HK-2 (cell line): Measurements from ENCODE around the gene HIP1R.
"Not testable (repeated sequence)": the region's sequence is repeated elsewhere in the genome, so short reads cannot be mapped to it uniquely, and the experiment has no call there.

Experiments
- DNase-seq: peaks from one replicate; pipeline ENCODE4 v3.0.0-alpha.2; 2018; ENCODE audit not compliant: unreplicated experiment

Gene HIP1R

DNA sequence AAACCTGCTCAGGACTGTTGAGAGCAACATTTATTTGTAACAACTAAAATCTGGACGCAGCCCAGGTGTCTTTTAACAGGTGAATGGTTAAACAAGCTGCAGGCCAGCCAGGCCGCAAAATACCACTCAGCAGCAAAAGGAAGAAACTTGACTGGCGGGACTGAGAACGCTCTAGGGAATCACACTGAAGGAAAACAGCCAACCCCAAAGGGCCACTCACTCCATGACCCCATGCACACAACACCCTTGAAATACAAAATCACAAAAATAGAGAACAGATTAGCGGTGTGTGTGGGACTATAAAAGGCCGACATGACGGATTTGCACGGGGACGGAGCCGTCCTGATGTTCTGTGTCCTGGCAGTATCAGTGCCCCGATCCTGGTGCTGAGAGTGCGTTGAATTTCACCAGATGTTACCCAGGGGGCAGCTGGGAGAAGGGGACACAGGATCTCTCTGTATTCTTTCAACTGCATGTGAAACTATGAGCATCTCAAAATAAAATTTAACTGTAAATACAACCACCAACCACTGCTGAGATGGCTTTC, 37.6 kb downstream of the HIP1R start:
- DNase-seq, result no peak

DNA sequence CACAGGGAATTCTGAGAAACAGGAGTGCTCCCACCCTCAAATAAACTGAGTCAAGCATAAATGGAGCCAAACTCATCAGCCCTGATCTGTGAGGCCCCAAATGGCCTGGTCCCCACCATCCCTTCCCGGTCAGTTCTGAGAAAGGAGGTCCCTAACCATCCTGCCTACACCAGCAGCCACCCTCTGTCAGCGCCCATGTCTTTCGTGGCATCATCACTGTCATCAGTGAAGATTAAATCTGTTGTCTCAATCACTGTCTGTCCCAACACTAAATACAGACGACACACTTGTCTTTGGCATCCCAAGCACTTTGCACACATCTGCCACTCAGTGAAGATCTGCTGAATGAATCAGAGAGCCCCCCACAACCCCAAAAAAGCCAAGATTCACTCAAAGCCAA, 38.3 kb downstream of the HIP1R start:
- DNase-seq, result no peak

DNA sequence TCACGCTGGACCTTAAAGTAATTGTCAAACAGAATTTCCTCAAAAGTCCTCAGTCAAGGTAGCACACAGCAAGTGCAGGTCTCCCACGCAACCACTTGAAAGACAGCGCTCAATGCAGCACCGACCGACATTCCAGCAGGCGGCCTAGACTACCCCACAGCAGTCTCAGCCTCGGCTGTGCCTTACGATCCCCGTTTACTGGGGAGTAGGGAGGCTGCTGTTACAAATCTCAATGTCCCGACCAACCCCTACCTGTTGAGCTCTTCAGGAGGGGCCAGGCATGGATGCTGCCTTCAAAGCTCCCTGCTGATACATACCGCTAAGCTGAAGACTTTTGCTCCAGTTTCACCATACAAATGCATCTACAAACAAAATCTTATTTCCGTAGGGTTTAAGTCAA, 38.8 kb downstream of the HIP1R start:
- DNase-seq, result no peak

DNA sequence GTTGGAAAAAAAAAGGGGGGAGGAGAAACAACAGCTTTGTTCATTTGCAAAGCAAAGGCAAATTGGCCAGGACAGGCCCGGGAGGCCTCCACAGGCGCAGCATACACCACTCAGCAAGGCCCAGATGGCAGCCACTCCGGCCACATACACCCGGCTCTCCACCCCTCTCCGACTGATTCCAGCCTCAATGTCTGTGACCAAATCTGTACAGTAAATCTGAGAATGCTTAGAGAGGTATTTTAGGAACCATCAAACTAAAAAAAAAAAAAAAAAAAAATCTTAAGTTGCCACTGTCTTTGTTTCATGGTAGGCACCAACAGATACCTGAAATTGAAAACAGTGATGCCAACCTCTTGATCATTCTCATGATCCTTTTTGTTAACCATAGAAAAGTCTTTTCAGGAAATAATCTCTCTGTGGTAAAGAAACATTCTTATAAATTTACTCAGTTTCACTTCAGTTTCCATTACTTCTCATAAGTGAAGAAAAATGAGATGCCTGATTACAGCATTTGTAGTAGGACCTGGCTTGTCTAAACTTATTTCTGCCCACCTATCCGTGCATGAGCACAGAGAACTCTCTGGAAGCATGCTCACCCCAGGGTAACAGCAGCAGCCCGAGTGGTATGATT, 40.4 kb downstream of the HIP1R start:
- DNase-seq, result no peak

DNA sequence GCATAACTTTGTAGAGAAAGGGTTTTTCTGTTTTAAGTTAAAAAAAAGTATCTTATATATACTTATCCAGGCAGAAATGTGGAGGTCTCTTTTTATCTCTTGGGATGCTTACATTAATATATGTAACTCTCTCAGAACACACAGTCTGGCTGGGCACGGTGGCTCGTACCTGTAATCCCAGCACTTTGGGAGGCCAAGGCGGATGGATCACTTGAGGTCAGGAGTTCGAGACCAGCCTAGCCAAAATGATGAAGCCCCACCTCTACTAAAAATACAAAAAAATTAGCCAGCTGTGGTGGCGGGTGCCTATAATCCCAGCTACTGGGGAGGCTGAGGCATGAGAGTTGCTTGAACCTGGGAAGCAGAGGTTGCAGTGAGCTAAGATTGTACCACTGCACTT, 41.0 kb downstream of the HIP1R start:
- DNase-seq, result not testable (repeated sequence)

DNA sequence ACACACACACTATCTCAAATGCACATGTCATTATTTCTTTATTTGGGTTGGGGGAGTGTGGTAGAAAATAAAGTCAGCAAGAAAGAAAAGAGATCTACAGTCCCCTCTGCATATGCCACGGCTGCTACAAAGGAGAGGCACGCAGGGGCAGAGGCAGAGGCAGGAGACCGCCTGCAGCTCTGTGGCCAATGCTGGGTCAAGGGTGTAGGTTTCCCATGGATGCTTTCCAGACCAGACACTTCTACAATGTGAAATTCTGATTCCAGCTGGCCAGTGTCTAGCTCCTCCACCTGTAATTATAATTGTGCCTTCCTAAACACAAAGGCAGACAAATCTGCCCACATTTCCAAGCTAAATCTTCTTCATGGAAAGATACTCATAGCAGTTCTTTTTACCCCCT, 41.5 kb downstream of the HIP1R start:
- DNase-seq, result no peak

DNA sequence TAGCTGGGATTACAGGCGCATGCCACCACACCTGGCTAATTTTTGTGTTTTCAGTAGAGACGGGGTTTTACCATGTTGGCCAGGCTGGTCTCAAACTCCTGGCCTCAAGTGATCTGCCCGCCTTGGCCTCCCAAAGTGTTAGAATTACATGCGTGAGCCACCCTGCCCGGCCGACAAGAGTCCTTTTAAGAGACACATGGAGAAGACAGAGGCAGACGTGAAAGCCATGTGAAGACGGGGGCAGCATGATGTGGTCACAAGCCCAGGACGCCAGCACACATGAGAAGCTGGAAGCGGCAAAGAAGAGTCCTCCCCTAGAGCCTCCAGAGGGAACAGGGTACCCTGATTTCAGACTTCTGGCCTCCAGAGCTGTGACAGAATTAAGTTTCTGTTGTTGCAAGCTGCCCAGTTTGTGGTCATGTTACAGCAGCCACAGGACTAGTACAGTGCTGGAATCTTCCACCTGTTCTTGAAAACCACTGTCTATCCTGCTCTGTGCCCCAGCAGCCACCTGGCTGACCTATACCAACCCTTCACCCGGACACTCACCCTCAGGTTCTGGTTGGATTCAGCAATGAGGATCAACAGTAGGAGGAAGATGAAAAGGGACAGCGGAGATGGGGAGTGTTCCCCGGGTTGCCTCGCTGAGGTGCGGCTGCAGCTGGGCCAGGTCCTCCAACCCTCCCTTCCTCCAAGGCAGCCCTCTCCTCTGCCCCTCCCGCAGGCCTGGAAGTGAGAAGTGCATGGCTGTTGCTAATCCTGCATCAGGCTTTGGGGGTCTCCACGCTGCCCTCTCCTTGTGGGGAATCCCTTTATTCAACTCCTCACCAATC, 43.7 kb downstream of the HIP1R start:
- no peak for DNase-seq

DNA sequence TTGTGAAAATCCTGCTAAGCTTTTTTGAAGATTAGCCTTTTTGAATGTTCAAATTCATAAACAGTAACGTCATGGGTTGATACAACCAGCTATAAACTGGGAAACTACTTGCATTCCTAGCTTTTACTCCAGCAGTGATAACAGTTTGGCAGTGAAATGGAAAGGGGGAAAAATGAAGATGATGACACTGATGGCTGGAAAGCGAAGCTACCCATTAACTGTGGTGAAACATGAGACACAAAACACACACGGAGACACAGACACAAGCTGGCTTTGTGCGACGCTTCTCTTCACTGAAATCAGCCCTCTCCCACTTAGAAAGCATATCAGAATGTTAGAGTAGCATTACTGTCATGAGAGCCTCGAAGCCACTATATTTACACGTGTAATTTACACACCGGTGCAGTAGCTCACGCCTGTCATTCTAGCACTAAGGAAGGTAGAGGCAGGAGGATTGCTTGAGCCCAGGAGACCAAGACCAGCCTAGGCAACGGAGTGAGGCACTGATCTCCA, 45.0 kb downstream of the HIP1R start:
- no peak for DNase-seq

DNA sequence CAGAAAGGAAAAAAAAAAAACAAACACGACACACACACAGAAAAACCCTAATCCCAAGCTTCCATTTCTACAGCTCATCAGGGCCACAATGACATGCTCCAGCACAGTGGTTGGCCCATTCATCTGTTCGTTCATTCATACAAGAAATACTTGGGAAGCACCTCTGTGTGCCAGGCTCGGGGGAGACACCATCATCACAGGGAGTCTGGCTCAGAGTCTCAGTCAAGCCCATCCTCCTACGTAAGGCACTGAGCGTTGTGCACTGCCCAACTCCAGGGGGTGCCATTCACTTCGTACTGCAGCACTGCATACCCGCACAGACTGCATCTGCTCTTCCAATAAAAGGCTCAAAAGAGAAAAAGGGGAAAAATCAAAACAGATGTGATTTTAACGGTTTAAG, 45.4 kb downstream of the HIP1R start:
- DNase-seq, result no peak

DNA sequence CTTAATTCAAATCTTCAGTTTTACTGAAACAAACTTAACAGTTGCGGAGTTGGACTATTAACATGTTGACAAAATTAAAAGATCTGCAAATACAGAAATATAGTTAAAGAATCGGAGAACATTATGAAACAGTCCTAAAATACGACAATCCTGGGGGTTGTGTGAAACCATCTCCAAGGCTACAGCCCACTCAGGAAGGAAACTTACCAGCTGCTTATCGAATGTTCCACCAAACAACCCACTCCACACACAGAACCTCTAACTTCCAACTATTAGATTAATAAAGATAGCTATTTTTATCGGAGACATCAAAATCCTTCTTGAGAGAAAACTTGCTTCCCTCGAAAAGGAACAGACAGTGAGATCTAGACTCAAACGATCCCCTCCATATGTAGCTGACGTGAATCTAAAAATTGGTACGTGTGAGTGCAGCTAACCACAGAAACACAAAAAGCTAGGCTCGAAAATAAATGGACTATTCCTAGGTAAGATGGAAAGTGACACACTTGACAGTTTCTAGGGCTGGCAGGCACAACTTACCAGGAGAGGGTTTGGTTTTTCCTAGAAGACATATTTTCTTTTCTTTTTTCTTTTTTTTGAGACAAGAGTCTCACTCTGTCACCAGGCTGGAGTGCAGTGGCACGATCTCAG, 47.8 kb downstream of the HIP1R start:
- DNase-seq, result no peak

DNA sequence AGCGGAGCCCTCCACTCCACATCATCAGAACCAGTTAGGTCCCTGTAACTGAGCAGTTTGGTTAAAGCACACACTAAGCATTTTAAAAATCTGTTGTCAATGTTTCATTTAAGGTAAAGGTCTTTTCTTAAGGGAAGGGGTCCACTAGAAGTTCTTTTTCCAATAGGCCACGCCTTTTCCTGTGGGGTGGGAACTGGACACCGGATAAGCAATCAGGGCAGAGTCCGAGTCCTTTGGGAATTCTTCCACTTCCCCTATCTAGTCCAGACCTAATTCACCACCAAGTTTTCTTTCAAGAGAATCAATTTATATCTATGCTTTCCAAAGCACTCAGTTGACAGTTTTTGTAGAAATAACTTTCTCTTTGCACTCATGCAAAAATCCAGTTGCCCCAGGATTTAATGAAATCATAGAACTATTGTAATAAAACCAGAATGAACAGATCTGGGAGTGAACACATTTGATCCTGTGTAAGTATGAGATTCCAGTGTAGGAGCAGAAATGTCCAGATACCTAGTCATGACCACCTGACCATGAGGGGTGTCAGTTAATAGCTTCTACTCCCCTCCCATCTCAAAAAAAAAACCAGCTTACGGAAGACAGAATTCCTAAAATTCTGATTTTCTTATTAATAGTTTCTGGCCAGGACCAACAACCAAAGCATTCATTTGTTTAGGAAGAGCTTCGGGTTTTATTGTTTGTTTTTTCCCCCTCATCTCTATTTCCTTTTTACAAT, 49.0 kb downstream of the HIP1R start:
- DNase-seq, result no peak

DNA sequence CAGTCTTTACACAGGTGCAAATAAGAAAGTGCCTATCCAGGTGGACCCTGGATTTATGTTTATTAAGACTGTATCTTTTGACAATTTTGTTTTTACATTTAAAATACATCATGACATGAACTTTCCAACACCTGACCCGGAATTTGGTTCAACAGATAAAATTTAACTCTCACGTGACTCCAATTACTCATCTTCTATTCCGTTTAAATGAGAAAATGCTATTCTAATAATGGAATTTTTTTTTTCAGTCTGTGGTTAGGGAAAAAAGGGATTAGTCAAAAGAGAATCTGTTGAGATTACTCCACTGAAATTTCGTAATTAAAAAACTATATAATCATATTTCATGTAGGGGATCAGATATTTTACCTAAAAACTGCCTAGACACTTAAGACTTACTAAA, 49.6 kb downstream of the HIP1R start:
- DNase-seq, result no peak

DNA sequence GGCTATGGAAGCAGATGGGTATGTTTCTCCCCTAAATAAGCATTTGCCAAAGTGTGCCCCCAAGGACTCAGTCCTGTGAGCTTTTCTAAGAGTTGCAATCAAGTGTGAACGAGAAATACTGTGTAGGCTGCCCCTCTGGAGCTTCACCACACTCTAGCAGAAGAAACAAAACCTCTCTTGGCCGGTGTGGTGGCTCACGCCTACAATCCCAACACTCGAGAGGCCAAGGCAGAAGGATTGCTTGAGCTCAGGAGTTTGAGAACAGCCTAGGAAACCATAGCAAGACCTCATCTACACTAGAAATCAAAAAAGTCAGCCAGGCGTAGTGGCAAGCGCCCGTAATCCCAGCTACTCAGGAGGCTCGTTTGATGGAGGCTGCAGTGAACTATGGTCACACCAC, 50.9 kb downstream of the HIP1R start:
- DNase-seq, result no peak

DNA sequence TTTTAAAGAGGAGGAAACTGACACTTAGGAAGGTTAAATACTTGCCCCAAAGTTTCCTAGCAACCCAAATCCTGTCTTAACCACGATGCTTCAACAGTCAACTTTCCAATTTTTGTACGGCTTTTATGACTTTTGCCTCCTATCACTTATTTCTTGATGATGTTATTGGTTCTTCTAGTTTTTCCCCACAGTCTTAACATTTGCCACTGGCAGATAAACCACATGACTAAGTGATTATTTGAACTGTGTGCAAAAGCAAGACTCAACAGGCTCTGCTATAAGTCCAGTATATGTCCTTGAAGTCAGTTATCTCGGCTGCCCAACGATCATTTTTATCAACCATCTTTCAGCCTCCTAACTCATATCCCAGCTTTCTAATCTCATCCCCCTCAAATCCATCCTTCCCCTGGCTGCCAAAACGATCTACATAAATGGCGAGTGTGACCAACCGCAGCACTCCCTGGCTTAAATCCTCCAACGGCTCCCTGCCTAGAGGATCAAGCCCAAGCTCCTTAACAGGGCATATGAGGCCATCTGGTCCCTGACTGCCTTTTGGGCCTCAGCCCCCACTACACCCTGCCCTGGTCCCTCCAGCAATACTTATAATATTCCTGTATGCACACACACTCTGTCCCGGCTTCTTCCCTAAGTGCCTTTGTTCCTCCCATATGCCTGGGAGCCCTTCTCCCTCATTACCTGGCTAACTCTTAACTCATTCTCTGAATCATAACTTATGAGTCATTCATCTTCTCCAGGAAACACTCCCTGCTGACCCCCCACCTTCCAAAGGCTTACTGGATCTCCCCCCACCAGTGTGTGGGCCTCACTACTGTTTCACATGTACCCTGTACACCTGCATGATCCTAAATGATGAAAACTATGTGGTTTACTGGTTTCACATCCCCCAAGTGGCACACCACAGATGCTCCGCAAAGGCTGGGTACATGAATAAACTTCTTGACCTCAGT, 51.9 kb downstream of the HIP1R start:
- DNase-seq, result peak; percentile 59

DNA sequence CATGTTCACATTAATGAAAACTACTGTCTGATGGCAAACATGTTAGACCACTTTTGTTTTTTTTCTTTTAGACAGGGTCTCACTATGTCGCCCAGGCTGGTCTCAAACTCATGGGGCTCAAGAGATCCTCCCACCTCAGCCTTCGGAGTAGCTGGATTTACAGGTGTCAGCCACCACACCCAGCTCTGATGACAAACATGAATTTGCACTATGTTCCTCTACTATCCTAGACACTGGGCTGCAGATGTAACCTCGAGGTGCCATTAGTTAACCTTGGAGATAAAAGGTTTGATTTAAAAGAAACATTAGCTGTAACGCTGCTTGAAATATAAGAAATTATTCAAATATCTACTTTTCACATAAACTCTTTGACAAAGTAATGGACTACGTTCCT, 52.6 kb downstream of the HIP1R start:
- DNase-seq, result no peak

DNA sequence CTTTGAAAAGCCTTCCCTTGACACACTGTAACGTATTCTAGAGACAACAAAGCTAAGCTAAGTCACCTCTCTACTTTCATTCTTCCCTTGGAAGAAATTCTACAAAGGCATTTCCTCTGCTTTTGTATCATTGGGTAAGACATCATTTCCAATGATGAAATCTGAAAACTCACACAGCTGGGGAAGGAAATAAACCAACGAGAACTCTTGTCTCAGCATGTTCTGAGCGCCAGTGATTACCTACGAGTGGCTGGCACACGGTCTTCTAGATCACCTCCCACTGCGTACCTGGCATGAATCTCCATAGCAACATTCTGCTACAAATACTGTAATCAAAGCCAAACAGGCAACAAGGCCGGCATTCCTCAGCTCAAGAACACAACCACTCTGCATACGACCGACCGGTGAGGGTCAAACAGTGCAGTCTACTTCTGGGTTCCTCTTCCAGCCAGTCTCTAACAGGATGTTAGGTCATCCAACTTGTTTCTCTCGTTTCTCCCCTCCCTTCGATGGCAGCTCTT, 53.0 kb downstream of the HIP1R start:
- peak; percentile 57 for DNase-seq

DNA sequence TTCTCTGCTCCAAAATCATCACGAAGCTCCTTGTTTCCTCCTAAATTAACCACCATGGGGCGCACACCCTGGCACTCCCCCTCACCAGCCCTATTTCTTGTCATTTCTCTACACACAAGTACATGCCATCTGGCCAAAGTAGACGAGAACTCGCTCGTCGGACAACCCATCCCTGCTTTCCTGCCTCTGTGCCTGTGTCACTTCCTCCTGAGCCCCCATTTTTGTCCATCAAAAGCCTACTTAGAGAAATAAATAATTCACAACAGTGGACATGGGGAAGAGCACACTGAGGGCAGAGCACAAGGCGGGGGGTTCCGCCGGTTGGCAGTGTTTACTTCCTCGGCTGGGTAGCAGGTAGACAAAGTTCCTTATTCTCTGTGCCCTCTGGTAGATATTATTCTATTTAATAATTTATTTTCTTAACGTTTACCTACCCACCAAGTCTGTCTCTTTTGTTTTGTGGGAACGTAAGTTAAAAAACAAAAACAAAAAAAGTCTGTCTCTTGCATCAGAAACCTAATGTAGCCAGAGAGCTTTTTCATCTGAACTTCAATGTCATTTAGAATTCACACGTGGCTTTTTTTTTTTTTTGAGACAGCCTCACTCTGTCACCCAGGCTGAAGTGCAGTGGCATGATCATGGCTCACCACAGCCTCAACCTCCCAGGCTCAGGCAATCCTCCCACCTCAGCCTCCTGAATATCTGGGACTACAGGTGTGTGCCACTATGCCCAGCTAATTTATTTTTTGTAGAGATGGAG, 54.7 kb downstream of the HIP1R start:
- no peak for DNase-seq

DNA sequence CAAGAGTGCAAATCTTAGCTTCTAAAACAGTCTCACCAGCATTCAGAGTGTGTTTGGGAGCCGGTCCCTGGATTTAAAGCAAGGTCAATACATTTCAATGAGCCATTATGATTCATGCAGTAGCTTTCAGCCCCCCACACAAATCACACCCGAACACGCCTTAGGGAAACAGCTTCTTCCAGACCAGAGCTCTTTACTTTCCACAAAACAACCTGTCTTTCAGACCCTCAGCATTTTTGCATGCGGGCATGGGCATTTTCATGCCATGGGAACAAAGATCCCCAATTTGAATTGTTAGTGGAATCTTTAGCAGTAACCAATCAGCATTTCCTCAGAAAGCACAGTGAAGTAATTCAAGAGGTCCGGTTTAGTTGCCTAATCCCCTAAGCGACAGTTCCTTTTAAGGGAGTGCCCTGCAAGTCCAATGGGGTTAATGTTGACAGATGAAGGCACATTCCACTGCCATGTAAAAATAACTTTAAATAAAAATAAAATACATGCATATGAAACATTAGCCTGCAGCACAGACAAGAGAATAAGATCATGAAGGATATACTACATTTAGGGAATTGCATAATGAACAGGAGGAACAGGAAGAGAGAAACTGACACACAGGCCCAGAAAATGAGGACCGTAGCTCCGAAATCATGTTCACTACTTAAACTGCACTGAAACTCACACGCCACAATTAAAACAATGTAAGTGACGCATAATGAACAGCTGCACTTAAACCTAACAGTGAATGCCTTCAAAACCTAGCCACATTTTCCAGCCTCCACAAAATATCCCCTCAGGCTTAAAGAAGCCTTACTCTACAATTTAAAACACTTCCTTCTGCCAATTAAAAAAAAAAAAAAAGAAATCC, 56.6 kb downstream of the HIP1R start:
- DNase-seq, result no peak

DNA sequence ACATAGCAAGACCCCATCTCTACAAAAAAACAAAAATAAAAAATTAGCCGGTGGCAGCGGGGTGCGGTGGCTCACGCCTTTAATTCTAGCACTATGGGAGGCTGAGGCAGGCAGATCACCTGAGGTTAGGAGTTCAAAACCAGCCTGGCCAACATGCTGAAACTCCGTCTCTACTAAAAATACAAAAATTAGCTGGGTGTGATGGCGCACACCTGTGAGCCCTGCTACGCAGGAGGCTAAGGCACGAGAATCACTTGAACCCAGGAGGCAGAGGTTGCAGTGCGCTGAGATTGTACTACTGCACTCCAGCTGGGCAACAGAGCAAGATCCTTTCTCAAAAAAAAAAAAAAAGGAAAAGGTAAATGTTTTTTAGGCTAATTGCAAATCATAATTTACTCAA, 57.5 kb downstream of the HIP1R start:
- DNase-seq, result not testable (repeated sequence)
